Stimulated activated CD8-positive, alpha-beta memory T cell treated with anti-CD3 and anti-CD28 coated beads, Interleukin-15, amount 100 ng/mL, for 24 hours (primary cell): Measurements from ENCODE around the gene LINC01488.

ENCODE experiments used
- DNase-seq: peaks from one replicate; pipeline ENCODE4 v3.0.0-alpha.2; 2020; ENCODE audit warnings: low read depth

Gene LINC01488

GRCh38 chr11:69493931-69494821 lies 12.7 kb downstream of the LINC01488 start:
- no peak for DNase-seq

- DNase-seq: no peak
These were observed 13.4 kb downstream of the LINC01488 start for GRCh38 chr11:69494851-69495250.

GRCh38 chr11:69495441-69496201 lies 14.2 kb downstream of the LINC01488 start:
- no peak for DNase-seq

- DNase-seq: no peak
These were observed 14.7 kb downstream of the LINC01488 start for GRCh38 chr11:69496202-69496557.

- DNase-seq: no peak
These were observed 15.3 kb downstream of the LINC01488 start for GRCh38 chr11:69496631-69497220.

- no peak for DNase-seq
These were observed 15.8 kb downstream of the LINC01488 start for GRCh38 chr11:69497221-69497787.

GRCh38 chr11:69498614-69499175 lies 17.2 kb downstream of the LINC01488 start:
- DNase-seq: no peak

- DNase-seq: no peak
These were observed 17.9 kb downstream of the LINC01488 start for GRCh38 chr11:69499186-69499917.

- no peak for DNase-seq
These were observed 18.4 kb downstream of the LINC01488 start for GRCh38 chr11:69499918-69500284.

GRCh38 chr11:69500285-69501120 lies 19.0 kb downstream of the LINC01488 start:
- no peak for DNase-seq

- DNase-seq: no peak
These were observed 19.6 kb downstream of the LINC01488 start for GRCh38 chr11:69501121-69501489.

GRCh38 chr11:69501891-69502860 lies 20.7 kb downstream of the LINC01488 start:
- no peak for DNase-seq

- DNase-seq: no peak
These were observed 22.7 kb downstream of the LINC01488 start for GRCh38 chr11:69504127-69504526.

- no peak for DNase-seq
These were observed 23.3 kb downstream of the LINC01488 start for GRCh38 chr11:69504576-69505335.

GRCh38 chr11:69508974-69509373 lies 27.5 kb downstream of the LINC01488 start:
- no peak for DNase-seq

GRCh38 chr11:69509381-69509780 lies 27.9 kb downstream of the LINC01488 start:
- no peak for DNase-seq

GRCh38 chr11:69509846-69510390 lies 28.5 kb downstream of the LINC01488 start:
- no peak for DNase-seq
